HL-60/S4 (cell line): ENCODE results near the gene PRR7.
"Not testable (repeated sequence)": the region's sequence is repeated elsewhere in the genome, so short reads cannot be mapped to it uniquely, and the experiment has no call there.

Source experiments
- in situ Hi-C: fragments of 300-500 bp; cut with MboI; formaldehyde crosslinking; loops from 2 replicates; pipeline ENCODE4 v1.14.3; 2022; ENCODE audit warnings: low sequenced_read_pairs

Gene PRR7

DNA sequence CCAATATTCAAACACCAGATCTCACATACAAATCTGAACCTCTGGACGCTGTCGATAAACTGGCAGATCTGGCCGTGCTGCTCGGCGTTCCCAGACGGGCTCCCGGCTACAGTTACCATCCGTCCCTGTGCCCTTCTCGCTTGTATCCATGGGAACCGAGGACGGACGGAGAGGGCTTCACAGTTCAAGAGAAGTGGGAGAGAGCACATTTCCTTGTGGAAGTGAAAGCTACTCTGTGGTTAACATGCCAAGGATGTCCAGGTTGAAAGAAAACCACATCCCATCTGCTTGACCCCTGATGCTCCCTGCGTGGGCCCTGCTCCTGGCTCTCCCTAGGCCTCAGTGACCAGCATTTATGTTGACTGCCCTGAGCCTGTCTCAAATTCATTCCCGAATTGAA is 33.2 kb downstream of the PRR7 start:
- in situ Hi-C loops, result no loop called here

DNA sequence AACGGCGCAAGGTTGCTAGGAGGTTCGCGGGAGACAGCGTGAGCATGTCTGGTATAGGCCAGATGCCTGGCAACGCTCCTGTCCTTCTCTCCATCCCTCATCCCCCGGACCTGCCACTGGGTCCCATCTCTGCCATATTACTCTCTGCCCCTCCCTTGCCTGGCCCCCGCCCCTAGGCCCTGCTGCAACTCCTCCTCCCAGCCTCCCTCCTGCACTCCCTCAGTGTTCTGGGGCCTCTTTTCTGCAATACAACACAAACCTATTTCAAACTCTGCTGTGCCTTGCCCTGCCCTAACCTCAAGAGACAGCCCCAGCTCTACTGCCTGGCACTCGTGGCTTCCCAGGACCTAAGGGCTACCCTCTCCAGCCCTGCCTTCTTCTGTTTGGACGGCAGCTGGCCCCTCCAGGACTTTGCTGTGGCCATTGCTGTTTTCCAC is 35.8 kb downstream of the PRR7 start:
- in situ Hi-C loops, result no loop called here

DNA sequence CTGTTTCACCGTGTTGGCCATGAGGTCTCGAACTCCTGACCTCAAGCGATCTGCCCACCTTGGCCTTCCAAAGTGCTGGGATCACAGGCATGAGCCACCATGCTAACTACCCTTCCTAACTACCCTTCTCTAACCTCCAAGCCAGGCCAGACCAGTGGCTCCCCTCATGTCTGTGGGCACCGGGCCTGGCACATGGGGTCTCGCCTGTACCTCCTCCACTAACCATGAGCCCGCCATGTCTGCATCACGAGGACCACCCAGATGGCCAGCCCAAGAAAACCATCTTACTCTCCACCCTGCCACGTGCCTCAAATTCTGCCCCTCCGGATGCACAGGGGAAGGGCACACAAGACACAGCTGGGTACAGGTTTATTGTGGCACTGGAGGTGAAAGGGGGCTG is 36.4 kb downstream of the PRR7 start:
- in situ Hi-C loops, result no loop called here

DNA sequence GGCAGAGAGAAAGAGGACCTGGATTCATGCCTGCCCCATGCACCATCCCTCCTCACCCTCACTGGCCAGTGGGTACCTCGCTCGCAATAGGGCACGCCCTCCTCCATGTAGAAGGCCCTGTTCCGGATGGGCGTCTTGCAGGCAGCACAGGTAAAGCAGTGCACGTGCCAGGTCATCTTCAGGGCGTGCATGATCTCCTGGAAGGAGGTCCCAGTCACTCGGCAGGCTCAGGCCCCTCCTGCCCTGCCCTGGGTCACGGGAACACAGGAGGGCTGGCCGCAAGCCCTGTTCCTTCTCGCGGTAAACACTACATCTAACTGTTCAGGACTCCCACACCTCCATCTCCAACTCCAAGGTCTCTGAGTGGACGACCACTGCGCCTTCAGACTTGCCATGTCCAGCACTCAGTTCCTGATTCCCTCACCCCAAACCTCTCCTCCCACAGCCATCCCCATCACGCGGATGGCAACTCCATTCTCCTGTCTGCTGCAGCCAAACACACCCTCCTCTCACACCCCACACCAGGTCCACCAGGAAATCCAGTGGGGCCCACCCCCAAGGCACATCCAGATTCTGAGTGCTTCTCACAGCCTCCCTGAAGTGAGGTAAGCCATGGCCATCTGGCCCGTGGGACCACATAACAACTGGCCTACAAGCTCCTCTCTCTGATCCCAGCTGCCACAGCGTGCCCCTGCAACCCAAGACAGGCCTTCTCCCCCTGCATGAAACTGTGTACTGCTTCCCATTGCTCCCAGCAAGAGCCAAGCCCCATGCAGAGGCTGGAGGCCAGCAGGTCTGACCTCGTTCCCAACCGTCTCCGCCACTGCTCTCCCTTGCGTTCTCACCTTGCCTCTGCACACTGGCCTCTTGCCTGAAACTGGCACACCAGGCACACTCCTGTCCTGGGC is 37.6 kb downstream of the PRR7 start:
- in situ Hi-C loops, result no loop called here

DNA sequence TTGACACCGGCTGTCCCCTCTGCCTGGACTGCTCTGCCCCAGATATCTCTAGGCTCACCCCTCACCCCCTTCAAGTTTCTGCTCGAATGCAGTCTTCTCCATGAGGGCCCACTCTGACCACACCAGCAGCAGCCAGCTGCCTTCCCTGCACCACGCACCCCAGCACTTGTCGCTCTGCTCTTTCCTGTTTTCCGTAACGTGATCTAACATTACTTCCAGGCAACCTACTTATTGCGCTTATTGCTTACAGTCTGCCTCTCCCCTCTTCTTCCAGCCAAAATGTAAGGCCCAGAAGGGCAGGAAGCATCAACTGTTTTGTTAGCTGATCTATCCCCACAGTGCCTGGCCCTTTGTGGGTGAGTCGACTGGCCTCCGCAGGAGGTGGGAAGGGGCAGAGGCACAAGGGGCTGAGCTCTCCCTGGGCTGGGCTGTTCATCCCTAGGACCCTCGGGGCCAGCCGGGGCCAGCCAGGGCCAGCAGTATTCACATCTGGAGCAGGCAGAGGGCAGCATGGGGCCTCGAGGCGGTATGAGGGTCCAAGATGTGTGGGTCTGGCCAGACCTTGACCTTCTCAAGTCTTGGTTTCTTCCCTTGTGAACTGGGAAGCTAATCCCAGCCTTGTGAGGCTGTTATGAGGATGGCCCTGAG is 38.4 kb downstream of the PRR7 start:
- in situ Hi-C loops, result no loop called here

DNA sequence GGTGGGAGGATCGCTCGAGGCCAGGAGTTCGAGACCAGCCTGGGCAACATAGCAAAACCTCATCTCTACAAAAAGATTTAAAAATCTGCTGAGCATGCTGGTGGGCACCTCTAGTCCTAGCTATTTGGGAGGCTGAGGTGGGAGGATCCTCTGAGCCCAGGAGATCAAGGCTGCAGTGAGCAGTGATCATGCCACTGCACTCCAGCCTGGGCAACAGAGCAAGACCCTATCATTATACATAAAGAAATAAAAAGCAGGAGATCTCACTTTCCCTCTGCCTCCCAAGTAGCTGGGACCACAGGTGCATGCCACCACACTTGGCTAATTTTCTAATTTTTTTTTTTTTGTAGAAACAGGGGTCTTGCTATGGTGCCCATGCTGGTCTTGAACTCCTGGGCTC is 39.1 kb downstream of the PRR7 start:
- in situ Hi-C loops, result not testable (repeated sequence)

DNA sequence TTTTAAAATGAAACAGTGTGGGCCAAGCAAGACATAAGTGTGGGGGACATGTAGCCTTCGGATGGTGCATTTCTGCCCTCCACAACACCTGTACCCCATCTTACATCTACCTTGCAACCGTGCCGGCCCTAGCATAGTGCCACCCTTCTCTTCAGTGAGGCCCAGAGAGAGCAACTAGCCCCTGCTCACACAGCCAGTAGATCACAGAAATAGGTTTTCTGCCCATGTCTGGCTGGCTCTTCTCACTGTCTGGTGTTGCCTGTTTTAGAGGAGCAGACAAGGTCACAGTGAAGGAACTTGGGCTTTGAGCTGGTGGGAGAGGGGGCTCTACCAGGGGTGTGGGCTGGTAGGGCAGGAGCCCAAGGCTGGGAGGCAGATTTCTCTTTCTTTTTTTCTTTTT is 39.6 kb downstream of the PRR7 start:
- in situ Hi-C loops, result no loop called here

DNA sequence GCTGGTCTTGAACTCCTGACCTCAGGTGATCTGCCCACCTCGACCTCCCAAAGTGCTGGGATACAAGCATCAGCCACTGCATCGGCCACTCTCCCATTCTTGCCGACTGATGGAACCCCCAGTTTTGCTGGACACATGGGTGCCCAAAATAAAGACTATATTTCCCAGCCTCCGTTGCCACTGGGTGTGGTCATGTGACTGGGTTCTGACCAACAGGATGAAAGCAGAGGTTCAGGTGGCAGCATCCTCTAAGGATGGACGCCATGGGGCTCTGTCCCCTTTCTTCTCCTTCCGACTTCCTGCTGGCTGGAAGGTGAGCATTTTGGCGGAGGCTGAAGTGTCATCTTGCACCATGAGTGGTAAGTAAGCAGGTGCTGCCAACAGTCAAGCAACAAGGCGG is 40.5 kb downstream of the PRR7 start:
- in situ Hi-C loops, result no loop called here

DNA sequence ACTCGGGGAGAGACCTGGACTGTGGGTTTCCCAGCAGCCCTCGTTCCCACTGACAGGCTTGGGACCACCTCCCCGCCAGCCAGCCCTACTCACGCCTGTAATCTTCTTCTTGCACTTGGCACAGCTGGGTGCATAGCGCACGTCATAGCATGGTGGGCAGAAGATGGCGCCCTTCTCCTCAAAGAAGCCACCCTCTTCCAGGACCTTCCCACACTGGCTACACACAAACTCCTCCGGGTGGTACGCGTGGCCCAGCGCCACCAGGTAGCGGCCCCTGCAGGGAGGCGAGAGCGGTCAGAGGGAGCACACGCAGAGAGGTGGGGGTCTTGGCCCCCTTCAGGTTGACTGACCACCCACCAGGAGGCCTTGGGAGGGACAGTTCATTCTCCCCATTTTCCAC is 41.4 kb downstream of the PRR7 start:
- in situ Hi-C loops, result no loop called here

DNA sequence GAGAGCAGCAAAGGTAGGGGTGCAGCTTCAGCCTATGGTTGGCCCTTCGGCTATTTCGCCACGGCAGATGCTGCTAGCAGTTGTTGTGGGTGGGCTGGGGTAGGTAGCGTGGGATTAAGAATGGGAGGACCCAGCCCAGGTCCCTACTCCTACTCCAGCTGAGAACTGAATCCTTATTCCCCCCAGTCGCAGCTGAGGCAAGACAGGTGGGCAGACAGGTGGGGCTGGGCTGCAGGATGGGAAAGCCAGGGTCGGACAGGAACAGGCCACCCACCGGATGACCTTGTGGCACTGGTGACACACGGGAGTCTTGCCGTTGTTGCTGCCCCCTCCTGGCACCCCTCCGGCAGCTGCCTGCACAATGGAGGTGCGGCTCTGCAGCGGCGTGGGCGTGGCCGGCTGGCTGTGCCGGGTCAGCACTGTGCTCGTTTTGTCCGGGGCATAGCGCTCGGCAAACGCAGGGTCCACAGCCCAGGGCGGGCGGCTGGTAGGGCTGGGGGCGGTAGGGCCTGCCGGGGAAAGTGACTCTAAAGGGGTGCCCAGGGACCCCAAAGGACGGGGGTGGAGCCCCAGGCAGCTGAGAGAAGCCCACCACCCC is 42.6 kb downstream of the PRR7 start:
- in situ Hi-C loops, result no loop called here

DNA sequence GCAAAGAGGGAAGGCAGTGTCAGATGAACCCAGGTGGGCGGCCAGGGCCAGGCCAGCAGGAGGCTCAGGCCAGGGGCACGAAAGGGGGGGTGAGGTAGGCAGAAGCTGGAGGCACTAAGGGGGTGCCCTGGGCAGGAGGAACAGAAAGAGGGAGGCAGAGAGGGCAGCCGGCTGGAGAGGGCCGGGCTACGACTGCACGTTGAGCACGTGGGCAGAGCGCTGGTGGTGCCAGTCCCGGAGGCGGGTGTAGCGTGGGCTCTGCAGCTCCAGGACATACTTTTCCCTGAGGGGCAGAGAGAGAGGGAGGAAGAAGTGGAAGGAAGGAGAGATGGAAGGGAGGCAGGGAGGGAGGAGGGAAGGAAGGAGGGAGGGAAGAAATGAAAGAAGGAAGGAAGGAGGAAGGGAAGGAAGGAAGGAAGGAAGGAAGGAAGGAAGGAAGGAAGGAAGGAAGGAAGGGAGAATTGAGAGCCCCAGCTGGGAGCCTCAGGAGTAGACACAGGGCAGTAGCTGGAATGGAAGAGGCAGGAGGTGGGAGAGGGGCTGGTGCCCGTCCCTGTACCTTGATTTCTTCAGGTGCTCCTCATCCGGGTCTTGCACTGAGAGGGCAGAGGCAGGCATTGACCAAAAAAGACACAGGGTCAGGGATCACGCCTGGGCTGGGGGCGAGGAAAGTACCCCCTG is 43.8 kb downstream of the PRR7 start:
- in situ Hi-C loops, result no loop called here

DNA sequence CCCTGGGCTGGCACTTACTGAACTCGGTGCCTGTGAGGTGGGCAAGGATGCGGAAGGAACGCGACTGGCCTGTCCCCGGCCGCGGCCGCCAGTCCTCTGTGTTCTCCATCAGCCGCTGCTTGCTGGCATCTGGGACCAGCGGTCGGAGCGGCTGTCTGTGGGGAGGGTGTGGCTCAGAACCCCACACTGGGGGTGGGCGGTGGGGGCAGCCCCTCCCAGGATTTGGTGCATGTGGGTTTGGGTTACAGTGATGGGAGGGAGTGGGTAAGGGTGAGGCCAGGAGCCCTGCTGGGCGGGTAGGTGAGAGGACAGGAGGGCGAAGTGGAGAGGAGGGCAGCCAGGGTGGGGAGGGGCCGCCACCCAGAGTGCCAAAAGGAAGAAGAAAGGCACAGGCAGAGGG is 44.4 kb downstream of the PRR7 start:
- in situ Hi-C loops, result no loop called here

DNA sequence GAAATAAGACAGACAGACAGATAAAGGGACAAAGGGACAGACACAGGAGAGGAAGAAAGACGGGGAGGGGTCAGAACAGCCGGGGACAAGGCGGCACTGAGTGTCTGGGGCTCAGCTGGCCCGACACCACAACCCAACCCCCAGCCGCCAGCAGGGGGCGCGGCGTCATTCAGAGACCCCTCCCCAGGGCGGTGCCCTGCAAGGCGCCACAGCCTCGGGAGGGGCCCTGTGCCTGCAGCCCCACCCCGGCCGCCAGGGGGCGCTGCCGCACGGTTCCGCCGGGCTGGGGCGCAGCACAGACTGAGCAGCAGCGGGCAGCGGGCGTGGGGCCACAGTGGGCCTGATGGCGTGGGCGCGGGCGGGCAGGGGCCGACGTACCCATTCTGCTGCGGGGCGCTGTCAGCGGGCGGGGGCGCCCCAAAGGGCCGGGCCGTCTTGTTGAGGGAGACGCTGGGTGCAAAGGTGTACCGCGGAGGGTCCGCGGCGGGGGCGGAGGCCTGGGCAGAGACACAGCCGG is 44.9 kb downstream of the PRR7 start:
- in situ Hi-C loops, result no loop called here

DNA sequence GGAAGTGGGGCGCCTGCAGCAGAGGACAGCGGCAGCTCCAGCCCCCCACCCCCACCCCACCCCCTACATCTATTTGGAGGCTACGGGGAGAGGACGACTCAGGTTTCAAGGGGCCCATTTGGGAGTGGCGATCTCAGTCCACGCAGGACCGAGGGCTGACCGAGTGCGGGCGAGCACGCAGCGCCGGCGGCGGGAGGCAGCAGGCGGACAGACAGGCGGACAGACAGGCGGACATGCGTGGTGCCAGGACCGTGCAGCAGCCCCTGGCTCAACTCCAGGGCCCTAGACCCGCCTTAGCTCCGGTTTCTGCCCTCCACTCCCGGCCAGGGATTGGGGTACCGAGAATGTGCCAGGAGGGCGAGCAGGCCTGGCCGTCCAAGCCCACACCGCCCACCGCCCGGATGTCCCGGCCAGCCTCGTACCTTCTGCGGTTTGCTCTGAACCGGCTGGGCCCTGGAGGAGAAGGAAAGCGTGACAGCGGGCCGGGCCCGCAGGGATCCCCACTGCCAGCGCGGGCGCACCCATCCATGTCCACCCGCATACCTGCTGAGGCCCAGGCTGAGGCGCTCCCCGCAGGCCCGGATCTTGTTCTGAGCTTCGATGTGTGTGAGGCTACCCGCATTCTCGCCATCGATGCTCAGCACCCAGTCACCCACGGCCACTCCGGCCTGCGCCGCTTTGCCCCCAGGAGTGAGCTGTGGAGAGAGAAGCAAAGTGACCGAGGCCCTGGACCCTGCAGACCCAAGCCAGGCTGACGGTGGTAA is 45.6 kb downstream of the PRR7 start:
- in situ Hi-C loops, result no loop called here

DNA sequence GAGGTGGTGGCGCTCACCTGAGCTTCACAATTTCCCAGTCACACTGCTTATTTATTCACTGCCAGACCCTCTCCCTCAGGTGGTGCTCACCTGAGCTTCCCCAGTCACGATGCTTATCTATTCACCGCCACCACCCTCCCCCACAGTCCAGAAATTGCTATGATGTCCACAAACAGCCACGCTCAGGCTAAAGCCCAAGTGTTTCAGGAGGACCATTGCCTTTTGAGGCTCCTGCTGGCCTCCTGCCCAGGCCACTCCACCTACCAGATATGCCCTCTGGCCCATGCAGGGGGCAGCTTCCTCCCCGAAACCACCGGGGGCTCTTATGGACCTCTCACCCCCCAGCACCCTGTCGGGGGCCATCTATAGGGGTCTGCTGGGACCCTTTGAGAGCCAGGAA is 46.2 kb downstream of the PRR7 start:
- in situ Hi-C loops, result no loop called here

DNA sequence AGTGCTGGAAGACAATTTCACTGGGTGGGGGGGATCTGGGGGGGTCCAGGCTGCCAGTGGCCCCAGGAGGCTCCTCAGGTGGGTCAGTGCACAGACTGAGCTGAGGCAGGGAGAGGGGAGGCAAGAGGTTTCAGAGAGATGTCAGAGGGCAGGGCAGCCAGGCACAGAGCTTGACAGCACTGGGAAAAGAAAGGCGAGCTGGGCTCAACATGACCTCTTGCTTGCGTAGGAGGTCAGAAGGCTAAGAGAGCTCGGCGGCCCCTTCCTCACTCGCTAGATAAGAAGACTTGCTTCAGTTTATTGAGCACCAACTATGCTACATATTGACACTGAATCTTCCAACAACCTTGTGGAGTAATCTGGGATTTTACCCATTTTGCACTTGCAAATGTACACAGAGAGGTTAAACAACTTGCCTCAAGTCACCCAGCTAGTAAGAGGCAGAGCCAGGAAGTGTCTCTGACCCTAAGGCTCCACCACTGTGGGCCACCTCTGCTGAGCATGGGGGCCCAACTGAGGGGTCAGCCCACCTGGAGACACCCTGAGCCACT is 47.3 kb downstream of the PRR7 start:
- in situ Hi-C loops, result no loop called here

DNA sequence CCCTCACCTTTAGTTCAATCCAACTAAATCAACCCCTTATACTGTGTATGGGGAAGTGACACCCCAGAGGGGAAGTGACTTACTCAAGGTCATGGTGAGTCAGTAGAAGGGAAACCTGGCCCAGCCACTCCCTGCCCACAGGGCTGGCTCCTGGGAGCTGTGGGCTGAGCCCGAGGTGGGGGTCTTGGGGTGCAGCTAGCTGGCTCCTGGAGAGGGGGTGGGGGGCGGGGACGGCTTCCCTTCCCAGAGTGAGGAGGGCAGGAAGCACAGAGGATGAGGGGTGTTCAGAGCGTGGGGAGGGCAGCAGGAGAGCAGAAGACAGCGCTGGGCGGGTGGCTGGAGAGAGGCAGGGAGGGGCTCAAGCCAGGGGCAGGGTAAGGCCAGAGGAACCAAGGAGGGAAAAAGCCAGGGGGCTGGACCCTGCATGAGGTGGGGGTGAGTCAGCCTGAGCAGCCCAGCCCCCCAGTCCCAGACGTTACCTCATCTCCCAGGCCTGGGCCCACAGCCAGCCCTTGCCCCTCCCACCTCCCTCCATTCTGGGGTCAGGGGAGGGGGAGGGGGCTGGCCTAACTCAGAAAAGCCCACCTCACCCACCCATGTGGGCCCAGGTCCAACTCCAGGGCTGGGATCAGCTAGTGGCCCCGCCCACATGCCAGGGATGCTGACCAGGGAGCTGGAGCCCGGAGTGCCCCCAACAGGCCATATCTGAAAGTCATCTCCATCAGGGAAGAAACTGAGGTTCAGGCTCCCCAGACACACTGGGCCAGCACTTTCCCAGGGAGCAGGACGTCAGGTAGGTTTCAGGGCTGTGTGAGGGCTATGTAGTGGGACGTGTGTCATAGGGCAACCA is 48.0 kb downstream of the PRR7 start:
- in situ Hi-C loops, result no loop called here

DNA sequence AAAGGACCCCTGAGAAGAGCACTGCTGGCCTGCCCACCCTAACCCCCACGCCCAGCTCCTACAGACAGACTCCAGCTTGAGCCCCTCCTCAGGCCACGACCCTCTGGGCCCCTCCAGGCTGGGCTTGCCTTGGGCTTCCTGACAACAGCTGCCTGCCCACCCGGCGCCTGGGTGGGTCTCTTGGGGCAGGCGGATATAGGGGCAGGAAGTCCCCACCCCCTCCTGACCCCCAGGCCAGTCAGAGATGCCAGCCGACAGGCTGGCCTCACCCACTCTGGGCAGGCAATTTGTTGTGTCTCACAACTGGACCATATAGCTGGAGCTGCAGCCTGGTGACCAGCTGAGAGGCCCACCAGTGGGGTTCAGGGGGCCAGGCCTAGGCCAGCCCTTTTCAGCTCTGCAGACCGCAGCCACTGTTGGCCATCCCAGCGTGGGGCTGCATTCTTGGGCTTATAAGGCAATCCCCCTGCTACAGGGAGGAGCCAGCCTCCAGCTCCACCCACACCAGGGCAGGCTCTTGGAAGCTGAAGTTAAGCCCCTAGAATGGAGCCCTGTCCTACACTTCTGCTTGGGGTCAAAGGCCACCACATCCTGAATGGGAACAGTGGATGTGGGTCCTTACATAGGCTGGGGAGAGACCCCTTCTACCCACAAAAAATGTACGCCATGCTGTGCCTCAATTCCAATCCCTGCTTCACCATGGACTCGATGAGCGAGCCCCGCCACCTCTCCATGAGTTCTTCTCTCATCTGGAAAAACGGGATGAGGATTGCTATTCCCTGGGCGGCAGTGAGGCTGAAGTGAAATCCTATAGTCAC is 48.8 kb downstream of the PRR7 start:
- in situ Hi-C loops, result no loop called here
